K562 (cell line): Measurements from ENCODE around the gene MINDY4. TPM values are rescaled to one million over a fixed set of nuclear protein-coding genes. Genes with fewer than 3 reads are reported as not detected.

Experiments
- ATAC-seq: fragments of 200-7000 bp; cut with Tn5 transposase; 3 replicates; pipeline ENCODE4 v1.9.1; 2020; ENCODE audit warnings: moderate library complexity
- BruUV-seq: library from RNA; stranded (reverse); fragments of 400-500 nt; replicated peaks from 2 replicates; lab custom pipeline; 2021; lab: Mats Ljungman, UMichigan
- CTCF ChIA-PET: fragments of 300-600 bp; formaldehyde crosslinking; extraction: SDS; loops from one replicate; lab custom pipeline; 2021; ENCODE audit warnings: low intra/inter-chr PET ratio; lab: Yijun Ruan, JAX
- POLR2A ChIA-PET: fragments of 300-600, 350-650 bp; sonication (Branson Sonifier 250); formaldehyde crosslinking; extraction: SDS; loops from one replicate; lab custom pipeline; 2021; ENCODE audit warnings: antibody characterized with exemption, inconsistent platforms; lab: Yijun Ruan, JAX
- DNase-seq, 4 experiments: peaks; one replicate each; pipeline versions ENCODE4 v3.0.0 to v3.0.0-alpha.2; 2011 to 2018; ENCODE audit warnings: low spot score in 3 of 4, mixed read lengths in 3 of 4; ENCODE audit errors: extremely low read depth in 1 of 4
- FAIRE-seq: peaks from 2 replicates; lab custom pipeline; 2011; peaks lifted over from hg19 to GRCh38; lab: Jason Lieb, UNC
- H2AFZ ChIP-seq: 2 replicates; pipeline ENCODE4 v1.6.0; 2011; ENCODE audit warnings: low read depth, low read length, control low read depth, inconsistent platforms
- H3K27ac ChIP-seq: fragments of 200-600 bp; 3 replicates; pipeline ENCODE4 v1.8.0; 2011; ENCODE audit warnings: low read depth, mild to moderate bottlenecking, control low read depth, inconsistent platforms, low read length, moderate library complexity, mixed read lengths; ENCODE audit errors: extremely low read depth
- H3K27me3 ChIP-seq, 2 experiments: fragments of 300-600 bp in 1 of 2; 2 replicates in 1 of 2; 3 replicates in 1 of 2; pipeline versions ENCODE4 v1.6.0 to v1.8.0; 2011; ENCODE audit warnings: inconsistent platforms in 2 of 2, low read length in 2 of 2, mild to moderate bottlenecking in 1 of 2, mixed read lengths in 1 of 2, moderate library complexity in 1 of 2; ENCODE audit not compliant: control insufficient read depth in 2 of 2, insufficient read depth in 2 of 2
- H3K36me3 ChIP-seq: fragments of 300-600 bp; 3 replicates; pipeline ENCODE4 v1.8.0; 2011; ENCODE audit warnings: mild to moderate bottlenecking, low read length, inconsistent platforms; ENCODE audit not compliant: control insufficient read depth, insufficient read depth
- H3K4me1 ChIP-seq, 2 experiments: fragments of 200-600 bp in 1 of 2; replicated peaks in 1 of 2; 2 replicates in 1 of 2; 3 replicates in 1 of 2; pipeline versions ENCODE4 v1.5.1 to v1.8.0; 2011; ENCODE audit warnings: inconsistent platforms in 2 of 2, low read length in 2 of 2, mild to moderate bottlenecking in 1 of 2, mixed read lengths in 1 of 2, moderate library complexity in 1 of 2; ENCODE audit not compliant: control insufficient read depth in 2 of 2, insufficient read depth in 2 of 2
- H3K4me2 ChIP-seq: 2 replicates; pipeline ENCODE4 v1.6.1; 2011; ENCODE audit warnings: low read length, control low read depth, inconsistent platforms, mixed read lengths; ENCODE audit not compliant: insufficient read depth
- H3K4me3 ChIP-seq: fragments of 200-600 bp; sonication (generic), shearing (Covaris generic); 2 replicates; pipeline ENCODE4 v1.5.1; 2016; ENCODE audit warnings: control low read depth, inconsistent platforms
- H3K79me2 ChIP-seq: fragments of 200-600 bp; 3 replicates; pipeline ENCODE4 v1.8.0; 2011; ENCODE audit warnings: low read length, inconsistent platforms; ENCODE audit not compliant: control insufficient read depth, insufficient read depth
- H3K9ac ChIP-seq, 2 experiments: 2 replicates each; pipeline versions ENCODE4 v1.6.0 to v1.6.1; 2011; ENCODE audit warnings: low read depth in 2 of 2, low read length in 2 of 2, control low read depth in 1 of 2, inconsistent platforms in 1 of 2, mild to moderate bottlenecking in 1 of 2, mixed read lengths in 1 of 2; ENCODE audit not compliant: insufficient read depth in 1 of 2
- H3K9me1 ChIP-seq: one replicate; pipeline ENCODE4 v1.6.0; 2011; ENCODE audit warnings: inconsistent platforms, mild to moderate bottlenecking, low read length, moderate library complexity; ENCODE audit not compliant: control insufficient read depth, insufficient read depth
- H3K9me3 ChIP-seq: replicated peaks from 2 replicates; pipeline ENCODE4 v1.5.1; 2011; ENCODE audit warnings: low read depth, low read length, inconsistent platforms; ENCODE audit not compliant: control insufficient read depth, insufficient read depth
- H4K20me1 ChIP-seq: replicated peaks from 2 replicates; pipeline ENCODE4 v1.6.1; 2011; ENCODE audit warnings: low read length, inconsistent platforms, mixed read lengths; ENCODE audit not compliant: control insufficient read depth, insufficient read depth
- ESRRA ChIP-seq: fragments of 450-650 bp; IDR thresholded peaks from 2 replicates; pipeline ENCODE4 v1.6.1; 2014; ENCODE audit warnings: low read depth, mild to moderate bottlenecking, moderate library complexity, borderline replicate concordance
- ZNF785 ChIP-seq: fragments of 250-450 bp; sonication (Bioruptor Pico); IDR thresholded peaks from 2 replicates; pipeline ENCODE4 v1.4.0; 2020; ENCODE audit warnings: mild to moderate bottlenecking
- WGBS: fragments of 100-300 bp; shearing (Covaris generic); methylation state at CpG from one replicate; pipeline ENCODE4 v1.1.6; 2016; ENCODE audit warnings: low coverage, mixed read lengths; ENCODE audit not compliant: insufficient coverage; ENCODE audit errors: missing lambda C conversion rate; 5-methylcytosine and 5-hydroxymethylcytosine counted together
- in situ Hi-C: fragments of 300-500 bp; cut with MboI; formaldehyde crosslinking; loops from 4 replicates; pipeline ENCODE4 v1.15.0; 2018; ENCODE audit warnings: inconsistent platforms, mixed read lengths
- intact Hi-C: fragments of 100-400 bp; cut with micrococcal nuclease; formaldehyde crosslinking; loops from 2 replicates; pipeline ENCODE4 v1.14.2; 2022
- polyA plus RNA-seq, 8 experiments: library from polyadenylated mRNA; depleted of rRNA in 4 of 8; stranded (reverse) in 5 of 8; unstranded in 3 of 8; fragments of >200 nt; fragmentation: Nextera tagmentation in 2 of 8; fragmentation: Illumina TruSeq in 1 of 8; extraction: Ambion mirVana in 2 of 8; extraction: Trizol in 1 of 8; gene quantifications; 2 replicates each; pipeline versions ENCODE4 v1.2.1 to v1.2.3, GENCODE V29; 2011 to 2014; ENCODE audit warnings: inconsistent platforms in 1 of 8, missing spikeins in 1 of 8
- total RNA-seq, 7 experiments: library from RNA; depleted of rRNA in 6 of 7; stranded (reverse); fragments of >200 nt in 6 of 7; fragmentation: Illumina TruSeq in 2 of 7; extraction: Trizol in 2 of 7; gene quantifications; 2 replicates each; pipeline versions ENCODE4 v1.2.1 to v1.2.3, GENCODE V29; 2011 to 2021; ENCODE audit warnings: low replicate concordance in 1 of 7
- TF ChIP-seq, protein P1 (sequence below): fragments of 200-600 bp; sonication (generic); IDR thresholded peaks from one replicate; pipeline ENCODE4 v1.6.1; 2012; ENCODE audit warnings: mild to moderate bottlenecking, low read depth, low read length, inconsistent platforms
- TF ChIP-seq, protein P2 (sequence below), 2 experiments: IDR thresholded peaks in 1 of 2; conservative IDR thresholded peaks in 1 of 2; 2 replicates each; pipeline ENCODE4 v1.6.1; 2016; ENCODE audit warnings: low read depth in 2 of 2, mild to moderate bottlenecking in 1 of 2, missing compliant biosample characterization in 1 of 2, missing genetic modification characterization in 1 of 2, moderate library complexity in 1 of 2

The MINDY4 gene
- total and polyA plus RNA-seq, 9 of the 15 experiments (the other 6 are each of a cell fraction or from before 2014, with no cell fraction given) = 2.1 to 16.7 (median 11.0) TPM

DNA sequence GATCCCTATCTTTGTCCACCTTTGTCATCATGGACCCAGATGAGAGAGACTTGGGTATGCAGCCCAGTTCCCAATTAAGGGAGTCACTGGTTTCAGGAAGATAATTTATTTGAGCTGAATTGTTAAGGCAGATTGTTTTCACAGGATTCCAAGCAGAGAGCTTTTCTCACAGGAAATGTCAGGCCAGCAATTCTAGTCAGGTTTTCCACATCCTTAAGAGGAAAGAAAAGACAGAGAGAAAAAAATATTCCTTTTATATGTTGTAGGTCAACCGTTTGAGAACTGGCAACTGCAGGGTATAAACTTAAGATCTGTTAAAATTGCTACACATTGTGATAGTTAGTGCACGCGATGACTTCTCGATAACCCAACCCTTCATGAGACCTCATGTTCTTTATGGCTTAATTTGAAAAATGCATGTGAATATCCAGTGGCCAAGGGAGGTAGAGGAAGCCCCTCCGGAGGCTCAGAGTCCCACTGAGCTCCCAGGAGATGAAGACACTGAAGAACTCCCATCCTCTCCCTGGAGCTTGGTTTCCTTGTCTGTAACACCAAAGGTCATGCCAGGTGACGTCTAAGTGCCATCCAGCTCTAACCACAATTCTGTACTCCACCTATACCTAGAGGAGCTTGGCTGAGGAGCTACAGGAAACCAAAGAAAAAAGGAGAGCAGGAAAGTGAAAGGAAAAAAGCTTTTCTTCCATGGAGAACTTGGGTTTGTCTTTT, 45.6 kb downstream of the MINDY4 start:
- no peaks in the 10 kb centered on the region for H3K9me1 ChIP-seq
- H3K9me3 ChIP-seq = no peaks in the 10 kb centered on the region
- ChIA-PET POLR2A (no interaction called here), CTCF (interaction anchor here (0.6 kb wide), 1 partner anchor 114 kb away, joined by 3 read pairs; no protein-coding TSS in a partner anchor)
- H3K27me3 ChIP-seq = no peaks in the 10 kb centered on the region
- intact Hi-C loops = no loop called here
- no peaks in the 10 kb centered on the region for H3K4me1 ChIP-seq
- H3K9ac ChIP-seq = no peak overlapping the region
- no peak overlapping the region for H3K4me2 ChIP-seq
- in situ Hi-C loops = no loop called here
- no peak overlapping the region for H2AFZ ChIP-seq
- no peak for ATAC-seq
- no peaks in the 10 kb centered on the region for H3K79me2 ChIP-seq
- H4K20me1 ChIP-seq = peaks cover 4% of the 10 kb centered on the region; the same call in 1 of the 2 replicates
- 66% methylated on average over 6 of the region's 6 CpGs for WGBS
- no peaks in the 10 kb centered on the region; the same call in 2 of the 3 replicates for H3K36me3 ChIP-seq
- H3K27ac ChIP-seq = no peak overlapping the region
- no peak for DNase-seq
- no peak for FAIRE-seq
- BruUV-seq = no TSS peak
- no peak overlapping the region for H3K4me3 ChIP-seq
- TF ChIP-seq, protein P1, sequence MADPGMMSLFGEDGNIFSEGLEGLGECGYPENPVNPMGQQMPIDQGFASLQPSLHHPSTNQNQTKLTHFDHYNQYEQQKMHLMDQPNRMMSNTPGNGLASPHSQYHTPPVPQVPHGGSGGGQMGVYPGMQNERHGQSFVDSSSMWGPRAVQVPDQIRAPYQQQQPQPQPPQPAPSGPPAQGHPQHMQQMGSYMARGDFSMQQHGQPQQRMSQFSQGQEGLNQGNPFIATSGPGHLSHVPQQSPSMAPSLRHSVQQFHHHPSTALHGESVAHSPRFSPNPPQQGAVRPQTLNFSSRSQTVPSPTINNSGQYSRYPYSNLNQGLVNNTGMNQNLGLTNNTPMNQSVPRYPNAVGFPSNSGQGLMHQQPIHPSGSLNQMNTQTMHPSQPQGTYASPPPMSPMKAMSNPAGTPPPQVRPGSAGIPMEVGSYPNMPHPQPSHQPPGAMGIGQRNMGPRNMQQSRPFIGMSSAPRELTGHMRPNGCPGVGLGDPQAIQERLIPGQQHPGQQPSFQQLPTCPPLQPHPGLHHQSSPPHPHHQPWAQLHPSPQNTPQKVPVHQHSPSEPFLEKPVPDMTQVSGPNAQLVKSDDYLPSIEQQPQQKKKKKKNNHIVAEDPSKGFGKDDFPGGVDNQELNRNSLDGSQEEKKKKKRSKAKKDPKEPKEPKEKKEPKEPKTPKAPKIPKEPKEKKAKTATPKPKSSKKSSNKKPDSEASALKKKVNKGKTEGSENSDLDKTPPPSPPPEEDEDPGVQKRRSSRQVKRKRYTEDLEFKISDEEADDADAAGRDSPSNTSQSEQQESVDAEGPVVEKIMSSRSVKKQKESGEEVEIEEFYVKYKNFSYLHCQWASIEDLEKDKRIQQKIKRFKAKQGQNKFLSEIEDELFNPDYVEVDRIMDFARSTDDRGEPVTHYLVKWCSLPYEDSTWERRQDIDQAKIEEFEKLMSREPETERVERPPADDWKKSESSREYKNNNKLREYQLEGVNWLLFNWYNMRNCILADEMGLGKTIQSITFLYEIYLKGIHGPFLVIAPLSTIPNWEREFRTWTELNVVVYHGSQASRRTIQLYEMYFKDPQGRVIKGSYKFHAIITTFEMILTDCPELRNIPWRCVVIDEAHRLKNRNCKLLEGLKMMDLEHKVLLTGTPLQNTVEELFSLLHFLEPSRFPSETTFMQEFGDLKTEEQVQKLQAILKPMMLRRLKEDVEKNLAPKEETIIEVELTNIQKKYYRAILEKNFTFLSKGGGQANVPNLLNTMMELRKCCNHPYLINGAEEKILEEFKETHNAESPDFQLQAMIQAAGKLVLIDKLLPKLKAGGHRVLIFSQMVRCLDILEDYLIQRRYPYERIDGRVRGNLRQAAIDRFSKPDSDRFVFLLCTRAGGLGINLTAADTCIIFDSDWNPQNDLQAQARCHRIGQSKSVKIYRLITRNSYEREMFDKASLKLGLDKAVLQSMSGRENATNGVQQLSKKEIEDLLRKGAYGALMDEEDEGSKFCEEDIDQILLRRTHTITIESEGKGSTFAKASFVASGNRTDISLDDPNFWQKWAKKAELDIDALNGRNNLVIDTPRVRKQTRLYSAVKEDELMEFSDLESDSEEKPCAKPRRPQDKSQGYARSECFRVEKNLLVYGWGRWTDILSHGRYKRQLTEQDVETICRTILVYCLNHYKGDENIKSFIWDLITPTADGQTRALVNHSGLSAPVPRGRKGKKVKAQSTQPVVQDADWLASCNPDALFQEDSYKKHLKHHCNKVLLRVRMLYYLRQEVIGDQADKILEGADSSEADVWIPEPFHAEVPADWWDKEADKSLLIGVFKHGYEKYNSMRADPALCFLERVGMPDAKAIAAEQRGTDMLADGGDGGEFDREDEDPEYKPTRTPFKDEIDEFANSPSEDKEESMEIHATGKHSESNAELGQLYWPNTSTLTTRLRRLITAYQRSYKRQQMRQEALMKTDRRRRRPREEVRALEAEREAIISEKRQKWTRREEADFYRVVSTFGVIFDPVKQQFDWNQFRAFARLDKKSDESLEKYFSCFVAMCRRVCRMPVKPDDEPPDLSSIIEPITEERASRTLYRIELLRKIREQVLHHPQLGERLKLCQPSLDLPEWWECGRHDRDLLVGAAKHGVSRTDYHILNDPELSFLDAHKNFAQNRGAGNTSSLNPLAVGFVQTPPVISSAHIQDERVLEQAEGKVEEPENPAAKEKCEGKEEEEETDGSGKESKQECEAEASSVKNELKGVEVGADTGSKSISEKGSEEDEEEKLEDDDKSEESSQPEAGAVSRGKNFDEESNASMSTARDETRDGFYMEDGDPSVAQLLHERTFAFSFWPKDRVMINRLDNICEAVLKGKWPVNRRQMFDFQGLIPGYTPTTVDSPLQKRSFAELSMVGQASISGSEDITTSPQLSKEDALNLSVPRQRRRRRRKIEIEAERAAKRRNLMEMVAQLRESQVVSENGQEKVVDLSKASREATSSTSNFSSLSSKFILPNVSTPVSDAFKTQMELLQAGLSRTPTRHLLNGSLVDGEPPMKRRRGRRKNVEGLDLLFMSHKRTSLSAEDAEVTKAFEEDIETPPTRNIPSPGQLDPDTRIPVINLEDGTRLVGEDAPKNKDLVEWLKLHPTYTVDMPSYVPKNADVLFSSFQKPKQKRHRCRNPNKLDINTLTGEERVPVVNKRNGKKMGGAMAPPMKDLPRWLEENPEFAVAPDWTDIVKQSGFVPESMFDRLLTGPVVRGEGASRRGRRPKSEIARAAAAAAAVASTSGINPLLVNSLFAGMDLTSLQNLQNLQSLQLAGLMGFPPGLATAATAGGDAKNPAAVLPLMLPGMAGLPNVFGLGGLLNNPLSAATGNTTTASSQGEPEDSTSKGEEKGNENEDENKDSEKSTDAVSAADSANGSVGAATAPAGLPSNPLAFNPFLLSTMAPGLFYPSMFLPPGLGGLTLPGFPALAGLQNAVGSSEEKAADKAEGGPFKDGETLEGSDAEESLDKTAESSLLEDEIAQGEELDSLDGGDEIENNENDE = no peak
- TF ChIP-seq ESRRA (no peak), ZNF785 (CRISPR knock-in tag) (no peak)
- TF ChIP-seq, protein P2, sequence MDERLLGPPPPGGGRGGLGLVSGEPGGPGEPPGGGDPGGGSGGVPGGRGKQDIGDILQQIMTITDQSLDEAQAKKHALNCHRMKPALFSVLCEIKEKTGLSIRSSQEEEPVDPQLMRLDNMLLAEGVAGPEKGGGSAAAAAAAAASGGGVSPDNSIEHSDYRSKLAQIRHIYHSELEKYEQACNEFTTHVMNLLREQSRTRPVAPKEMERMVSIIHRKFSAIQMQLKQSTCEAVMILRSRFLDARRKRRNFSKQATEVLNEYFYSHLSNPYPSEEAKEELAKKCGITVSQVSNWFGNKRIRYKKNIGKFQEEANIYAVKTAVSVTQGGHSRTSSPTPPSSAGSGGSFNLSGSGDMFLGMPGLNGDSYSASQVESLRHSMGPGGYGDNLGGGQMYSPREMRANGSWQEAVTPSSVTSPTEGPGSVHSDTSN (CRISPR knock-in tag; IDR thresholded peaks at IDR 0.05; ENCODE audit: low read depth) = no peak
- TF ChIP-seq, protein P2 (tag; conservative IDR thresholded peaks at IDR 0.05; ENCODE audit: low read depth) = no peak
